Body of pancreas (tissue), 4 donors: ENCODE data around the gene PRSS22.

Experiments used
- POLR2A ChIP-seq, 3 donors: fragments of 450-650 bp; IDR thresholded peaks; one replicate each; pipeline ENCODE4 v1.6.1; 2016; ENCODE audit warnings: antibody characterized with exemption in 3 of 3, mild to moderate bottlenecking in 2 of 3
- TF ChIP-seq, protein P1 (sequence below), 7 experiments: fragments of 450-650 bp in 4 of 7; fragments of 200-600 bp in 3 of 7; sonication (generic) in 3 of 7; IDR thresholded peaks; one replicate each; pipeline ENCODE4 v1.5.1; 2016 to 2019; ENCODE audit warnings: antibody characterized with exemption in 7 of 7

DNA sequence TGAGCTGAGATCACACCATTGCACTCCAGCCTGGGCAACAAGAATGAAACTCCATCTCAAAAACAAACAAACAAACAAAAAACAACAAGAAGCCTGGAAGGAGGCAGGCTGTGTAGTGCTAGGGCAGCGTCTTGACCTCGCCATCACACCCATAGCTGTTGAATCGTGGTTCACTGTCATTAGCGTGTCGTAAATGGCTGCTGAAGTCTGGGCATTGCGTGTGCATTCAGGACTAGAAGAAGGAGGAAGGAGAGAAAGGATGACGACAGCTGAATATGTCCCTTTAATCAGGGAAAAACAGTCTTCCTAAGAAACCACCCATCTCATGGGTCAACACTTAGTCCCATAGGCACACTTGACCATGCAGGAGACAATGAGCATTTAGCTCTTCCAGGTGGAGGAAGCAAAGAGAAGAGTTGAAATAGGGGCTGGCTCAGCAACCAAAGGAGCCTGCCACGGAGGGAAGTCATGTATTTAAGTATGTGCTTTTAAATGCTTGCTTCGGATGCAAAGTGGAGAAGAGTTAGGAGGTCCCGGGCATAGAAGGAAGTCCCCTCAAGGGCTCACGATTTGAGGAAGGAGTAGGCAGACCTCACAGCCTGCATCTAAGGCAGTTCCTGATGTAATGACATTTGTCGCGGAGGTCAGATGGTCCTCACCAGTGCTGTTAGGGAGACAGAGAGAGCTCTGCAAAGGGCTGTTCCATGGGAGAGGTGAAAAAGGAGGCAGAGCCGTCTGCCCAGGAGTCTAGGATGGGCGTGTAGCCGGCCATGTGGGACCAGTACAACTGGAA is 8.8 kb downstream of the PRSS22 start:
- TF ChIP-seq, protein P1, sequence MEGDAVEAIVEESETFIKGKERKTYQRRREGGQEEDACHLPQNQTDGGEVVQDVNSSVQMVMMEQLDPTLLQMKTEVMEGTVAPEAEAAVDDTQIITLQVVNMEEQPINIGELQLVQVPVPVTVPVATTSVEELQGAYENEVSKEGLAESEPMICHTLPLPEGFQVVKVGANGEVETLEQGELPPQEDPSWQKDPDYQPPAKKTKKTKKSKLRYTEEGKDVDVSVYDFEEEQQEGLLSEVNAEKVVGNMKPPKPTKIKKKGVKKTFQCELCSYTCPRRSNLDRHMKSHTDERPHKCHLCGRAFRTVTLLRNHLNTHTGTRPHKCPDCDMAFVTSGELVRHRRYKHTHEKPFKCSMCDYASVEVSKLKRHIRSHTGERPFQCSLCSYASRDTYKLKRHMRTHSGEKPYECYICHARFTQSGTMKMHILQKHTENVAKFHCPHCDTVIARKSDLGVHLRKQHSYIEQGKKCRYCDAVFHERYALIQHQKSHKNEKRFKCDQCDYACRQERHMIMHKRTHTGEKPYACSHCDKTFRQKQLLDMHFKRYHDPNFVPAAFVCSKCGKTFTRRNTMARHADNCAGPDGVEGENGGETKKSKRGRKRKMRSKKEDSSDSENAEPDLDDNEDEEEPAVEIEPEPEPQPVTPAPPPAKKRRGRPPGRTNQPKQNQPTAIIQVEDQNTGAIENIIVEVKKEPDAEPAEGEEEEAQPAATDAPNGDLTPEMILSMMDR (IDR thresholded peaks at IDR 0.05): no peak
- TF ChIP-seq POLR2A (IDR thresholded peaks at IDR 0.05): no peak
